CD14-positive monocyte (primary cell): Measurements from ENCODE around the gene MKI67. TPM values are rescaled to one million over a fixed set of nuclear protein-coding genes. Genes with fewer than 3 reads are reported as not detected.
"Not testable (repeated sequence)": the region's sequence is repeated elsewhere in the genome, so short reads cannot be mapped to it uniquely, and the experiment has no call there.

Source experiments
- DNase-seq, 3 donors: peaks; one replicate each; pipeline ENCODE4 v3.0.0-alpha.2; 2011 to 2022
- H2AFZ ChIP-seq: 2 replicates; pipeline ENCODE4 v1.6.0; 2012; ENCODE audit warnings: mild to moderate bottlenecking, low read depth, low read length, inconsistent platforms; ENCODE audit not compliant: insufficient read depth, poor library complexity, severe bottlenecking
- H3K27ac ChIP-seq, 2 donors: 1 replicate in 1 of 2; 2 replicates in 1 of 2; pipeline ENCODE4 v1.5.1; 2012 to 2013; ENCODE audit warnings: low read length in 2 of 2, control low read depth in 1 of 2, inconsistent platforms in 1 of 2, low read depth in 1 of 2, mild to moderate bottlenecking in 1 of 2
- H3K27me3 ChIP-seq, 2 donors: one replicate each; pipeline versions ENCODE4 v1.6.0 to v1.6.1; 2011 to 2013; ENCODE audit warnings: low read length in 2 of 2; ENCODE audit not compliant: control insufficient read depth in 2 of 2, insufficient read depth in 2 of 2
- H3K36me3 ChIP-seq, 2 donors: replicated peaks in 1 of 2; 1 replicate in 1 of 2; 2 replicates in 1 of 2; pipeline versions ENCODE4 v1.5.1 to v1.6.1; 2012 to 2013; ENCODE audit warnings: low read length in 2 of 2, control low read depth in 1 of 2, inconsistent platforms in 1 of 2, mild to moderate bottlenecking in 1 of 2; ENCODE audit not compliant: insufficient read depth in 2 of 2, control insufficient read depth in 1 of 2
- H3K4me1 ChIP-seq, 2 donors: 1 replicate in 1 of 2; 2 replicates in 1 of 2; pipeline versions ENCODE4 v1.5.1 to v1.6.1; 2012 to 2013; ENCODE audit warnings: low read length in 2 of 2, control low read depth in 1 of 2, inconsistent platforms in 1 of 2, mild to moderate bottlenecking in 1 of 2, moderate library complexity in 1 of 2; ENCODE audit not compliant: insufficient read depth in 2 of 2, control insufficient read depth in 1 of 2
- H3K4me2 ChIP-seq: replicated peaks from 2 replicates; pipeline ENCODE3; 2012; ENCODE audit warnings: low read length, moderate library complexity, mild to moderate bottlenecking; ENCODE audit not compliant: poor library complexity, severe bottlenecking; ENCODE audit errors: extremely low read depth
- H3K4me3 ChIP-seq, 3 experiments: fragments of 200-600 bp in 1 of 3; sonication (generic) in 1 of 3; replicated peaks in 1 of 3; 1 replicate in 2 of 3; 2 replicates in 1 of 3; pipeline ENCODE4 v1.5.1; 2011 to 2013; ENCODE audit warnings: low read length in 3 of 3, mild to moderate bottlenecking in 3 of 3, control low read depth in 2 of 3, low read depth in 2 of 3, inconsistent platforms in 1 of 3, moderate library complexity in 1 of 3
- H3K79me2 ChIP-seq: 2 replicates; pipeline ENCODE4 v1.6.0; 2012; ENCODE audit warnings: mild to moderate bottlenecking, control low read depth, inconsistent platforms, low read length, moderate library complexity; ENCODE audit not compliant: insufficient read depth
- H3K9ac ChIP-seq: 2 replicates; pipeline ENCODE4 v1.6.0; 2017; ENCODE audit warnings: low read length, mild to moderate bottlenecking; ENCODE audit not compliant: insufficient read depth, poor library complexity, severe bottlenecking
- H3K9me3 ChIP-seq, 2 donors: replicated peaks in 1 of 2; 1 replicate in 1 of 2; 2 replicates in 1 of 2; pipeline versions ENCODE4 v1.5.1 to v1.6.1; 2012 to 2013; ENCODE audit warnings: low read length in 2 of 2, control low read depth in 1 of 2; ENCODE audit not compliant: control insufficient read depth in 1 of 2, insufficient read depth in 1 of 2
- H4K20me1 ChIP-seq: 2 replicates; pipeline ENCODE4 v1.6.0; 2012; ENCODE audit warnings: mild to moderate bottlenecking, low read length, control low read depth, moderate library complexity; ENCODE audit not compliant: insufficient read depth
- H3K27ac Mint-ChIP-seq, 7 donors: one replicate each; pipeline ENCODE4 v1.8.0; 2020; ENCODE audit warnings: mild to moderate bottlenecking in 7 of 7, mixed read lengths in 7 of 7, moderate library complexity in 6 of 7, inconsistent platforms in 2 of 7
- H3K27me3 Mint-ChIP-seq, 3 donors: one replicate each; pipeline ENCODE4 v1.8.0; 2021 to 2022; ENCODE audit warnings: low read depth in 3 of 3, mild to moderate bottlenecking in 3 of 3, mixed read lengths in 3 of 3, moderate library complexity in 3 of 3, inconsistent platforms in 1 of 3
- H3K36me3 Mint-ChIP-seq, 2 donors: one replicate each; pipeline ENCODE4 v1.8.0; 2020; ENCODE audit warnings: mixed read lengths in 2 of 2, inconsistent platforms in 1 of 2, mild to moderate bottlenecking in 1 of 2
- H3K4me1 Mint-ChIP-seq: one replicate; pipeline ENCODE4 v1.8.0; 2020; ENCODE audit warnings: mild to moderate bottlenecking, mixed read lengths
- H3K4me3 Mint-ChIP-seq, 2 donors: one replicate each; pipeline ENCODE4 v1.8.0; 2020; ENCODE audit warnings: mild to moderate bottlenecking in 2 of 2, mixed read lengths in 2 of 2, moderate library complexity in 1 of 2
- H3K9me3 Mint-ChIP-seq, 7 donors: one replicate each; pipeline ENCODE4 v1.8.0; 2020 to 2022; ENCODE audit warnings: mixed read lengths in 7 of 7, mild to moderate bottlenecking in 6 of 7, moderate library complexity in 6 of 7, inconsistent platforms in 2 of 7
- WGBS: methylation state at CpG from one replicate; pipeline ENCODE4 v1.1.5; 2013; ENCODE audit warnings: missing lambda C conversion rate; ENCODE audit not compliant: insufficient coverage; 5-methylcytosine and 5-hydroxymethylcytosine counted together
- intact Hi-C, 2 donors: fragments of 100-400 bp; cut with micrococcal nuclease; formaldehyde crosslinking; loops; one replicate each; pipeline versions ENCODE4 v1.15.0 to v1.15.1; 2023
- polyA plus RNA-seq, 3 donors: library from polyadenylated mRNA; depleted of rRNA in 1 of 3; unstranded in 2 of 3; stranded (reverse) in 1 of 3; fragments of 300-500 nt in 2 of 3; fragments of >200 nt in 1 of 3; fragmentation: Illumina TruSeq in 2 of 3; gene quantifications; 1 replicate in 2 of 3; 2 replicates in 1 of 3; pipeline ENCODE4 v1.2.3, GENCODE V29; 2012 to 2021
- TF ChIP-seq, protein P1 (sequence below): fragments of 200-600 bp; IDR thresholded peaks from one replicate; pipeline ENCODE4 v1.8.0; 2022; ENCODE audit warnings: antibody characterized with exemption, mild to moderate bottlenecking

MKI67 gene
- polyA plus RNA-seq, 3 donors: 0.02 to 0.05 TPM; not detected in 1

DNA sequence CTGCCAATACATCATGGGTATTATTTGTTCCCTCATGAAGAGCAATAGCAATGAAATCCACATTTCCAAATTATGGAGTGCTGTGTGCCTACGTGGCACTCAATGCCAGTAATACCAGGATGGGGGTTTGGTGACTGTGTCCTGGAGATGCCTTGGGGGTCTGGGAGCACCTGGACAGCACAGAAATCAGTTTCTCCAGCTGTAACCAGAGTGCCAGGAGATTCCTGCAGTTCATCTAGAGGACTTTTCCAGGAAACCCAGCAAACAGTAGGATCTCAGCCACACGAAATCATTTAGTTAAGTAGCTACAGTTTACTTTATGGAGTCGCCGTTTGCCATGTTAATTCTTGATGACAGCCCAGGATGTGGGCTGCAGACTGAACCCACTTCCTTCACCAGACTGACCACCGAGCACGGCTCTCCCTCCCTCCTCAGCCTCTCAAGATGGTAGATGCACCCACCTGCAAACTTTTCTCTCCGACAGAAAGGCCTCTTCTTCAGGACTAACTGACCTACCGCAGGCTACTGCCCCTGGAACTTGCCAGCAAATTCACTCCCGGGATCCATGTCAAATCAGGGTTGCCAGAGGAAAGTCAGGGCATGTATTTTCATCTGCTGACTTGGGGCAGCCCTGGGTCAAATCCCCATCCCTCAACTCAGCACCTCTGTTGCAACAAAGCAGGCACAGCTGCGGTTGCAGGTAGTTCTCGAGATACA lies 30.3 kb downstream of the MKI67 start:
- Histone ChIP-seq H3K36me3 (peaks cover 27 to 55% of the 10 kb centered on the region in 2 donors), H3K9ac (no peak overlapping the region), H4K20me1 (no peaks in the 10 kb centered on the region), H3K4me2 (no peak overlapping the region), H3K4me1 (no peaks in the 10 kb centered on the region), H3K9me3 (no peaks in the 10 kb centered on the region), H3K27ac (no peak overlapping the region), H3K4me3 (no peak overlapping the region), H2AFZ (no peak overlapping the region), H3K79me2 (peaks cover 37% of the 10 kb centered on the region), H3K27me3 (no peaks in the 10 kb centered on the region)
- Mint-ChIP-seq H3K9me3 (no peaks in the 10 kb centered on the region), H3K27me3 (peaks cover 0 to 3% (median 2%) of the 10 kb centered on the region in 3 donors), H3K4me1 (peaks cover 11% of the 10 kb centered on the region), H3K36me3 (peaks cover 41 to 45% of the 10 kb centered on the region in 2 donors), H3K27ac (peak overlapping the region in 4 of 7 donors; percentile 13 to 71 (median 46)), H3K4me3 (no peak overlapping the region)
- TF ChIP-seq, protein P1, sequence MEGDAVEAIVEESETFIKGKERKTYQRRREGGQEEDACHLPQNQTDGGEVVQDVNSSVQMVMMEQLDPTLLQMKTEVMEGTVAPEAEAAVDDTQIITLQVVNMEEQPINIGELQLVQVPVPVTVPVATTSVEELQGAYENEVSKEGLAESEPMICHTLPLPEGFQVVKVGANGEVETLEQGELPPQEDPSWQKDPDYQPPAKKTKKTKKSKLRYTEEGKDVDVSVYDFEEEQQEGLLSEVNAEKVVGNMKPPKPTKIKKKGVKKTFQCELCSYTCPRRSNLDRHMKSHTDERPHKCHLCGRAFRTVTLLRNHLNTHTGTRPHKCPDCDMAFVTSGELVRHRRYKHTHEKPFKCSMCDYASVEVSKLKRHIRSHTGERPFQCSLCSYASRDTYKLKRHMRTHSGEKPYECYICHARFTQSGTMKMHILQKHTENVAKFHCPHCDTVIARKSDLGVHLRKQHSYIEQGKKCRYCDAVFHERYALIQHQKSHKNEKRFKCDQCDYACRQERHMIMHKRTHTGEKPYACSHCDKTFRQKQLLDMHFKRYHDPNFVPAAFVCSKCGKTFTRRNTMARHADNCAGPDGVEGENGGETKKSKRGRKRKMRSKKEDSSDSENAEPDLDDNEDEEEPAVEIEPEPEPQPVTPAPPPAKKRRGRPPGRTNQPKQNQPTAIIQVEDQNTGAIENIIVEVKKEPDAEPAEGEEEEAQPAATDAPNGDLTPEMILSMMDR: no peak
- 29% methylated on average over 7 of the region's 11 CpGs for WGBS
- intact Hi-C loops: no loop called here
- no peak for DNase-seq

DNA sequence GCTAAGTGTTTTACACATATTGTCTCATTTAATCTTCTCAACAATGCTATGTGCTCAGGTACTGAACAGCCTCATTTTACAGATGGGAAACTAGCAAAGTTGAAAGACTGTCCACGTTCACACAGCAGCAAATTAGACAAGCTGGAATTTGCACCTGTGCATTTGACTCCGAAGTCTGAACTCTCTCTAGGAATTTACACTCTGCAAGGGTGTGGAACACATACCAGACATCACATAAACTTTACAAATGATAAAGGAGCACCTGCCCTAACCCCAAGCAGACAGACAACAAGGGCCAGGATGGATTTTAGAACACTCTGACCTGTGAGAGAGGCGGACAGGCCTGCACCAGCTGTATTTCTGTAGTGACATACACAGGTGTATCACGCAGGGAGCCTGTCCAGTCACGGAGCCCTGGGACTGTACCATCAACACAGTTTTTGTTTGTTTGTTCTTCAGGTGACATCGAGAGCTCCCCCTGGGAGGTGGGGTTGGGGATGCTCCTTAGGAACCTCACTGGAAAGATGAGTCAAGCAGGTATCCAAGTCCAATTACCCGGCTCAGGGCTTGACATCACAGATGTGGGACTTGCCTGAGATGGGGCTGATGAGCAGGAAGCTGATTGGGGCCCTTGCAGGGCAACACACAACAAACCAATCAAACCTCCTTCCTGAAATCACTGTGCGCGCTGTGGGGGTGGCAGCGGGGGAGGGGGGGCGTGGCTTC lies 31.0 kb downstream of the MKI67 start:
- H3K27ac Mint-ChIP-seq: peak overlapping the region in 3 of 7 donors; percentile 32 to 42 (median 40)
- peaks cover 36 to 40% of the 10 kb centered on the region in 2 donors for H3K36me3 Mint-ChIP-seq
- Histone ChIP-seq H3K79me2 (peaks cover 30% of the 10 kb centered on the region), H4K20me1 (no peaks in the 10 kb centered on the region), H3K4me1 (no peaks in the 10 kb centered on the region), H3K27me3 (no peaks in the 10 kb centered on the region), H3K9ac (no peak overlapping the region), H3K36me3 (peaks cover 20 to 48% of the 10 kb centered on the region in 2 donors), H3K9me3 (no peaks in the 10 kb centered on the region), H3K4me2 (no peak overlapping the region), H3K4me3 (no peak overlapping the region), H3K27ac (no peak overlapping the region), H2AFZ (no peak overlapping the region)
- H3K4me1 Mint-ChIP-seq: peaks cover 11% of the 10 kb centered on the region
- H3K4me3 Mint-ChIP-seq: no peak overlapping the region
- TF ChIP-seq, protein P1: no peak
- WGBS: 96% methylated on average over 5 of the region's 11 CpGs
- H3K9me3 Mint-ChIP-seq: no peaks in the 10 kb centered on the region
- intact Hi-C loops: no loop called here
- no peak for DNase-seq
- peaks cover 0 to 5% (median 2%) of the 10 kb centered on the region in 3 donors for H3K27me3 Mint-ChIP-seq

DNA sequence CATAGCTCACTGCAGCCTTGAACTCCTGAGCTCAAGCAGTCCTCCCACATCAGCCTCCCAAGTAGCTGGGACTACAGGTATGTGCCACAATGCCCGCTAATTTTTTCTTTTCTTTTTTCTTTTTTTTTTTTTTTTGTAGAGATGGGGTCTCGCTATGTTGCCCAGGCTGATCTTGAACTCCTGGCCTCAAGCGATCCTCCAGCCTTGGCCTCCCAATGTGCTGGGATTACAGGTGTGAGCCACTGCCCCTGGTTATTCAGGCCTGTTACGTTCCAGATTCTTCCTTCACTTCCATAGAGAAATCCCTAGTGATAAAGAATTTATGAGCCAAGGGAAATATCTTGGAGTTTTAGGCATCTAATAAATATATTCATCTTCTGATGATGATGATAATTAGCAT lies 31.6 kb downstream of the MKI67 start:
- H3K27ac ChIP-seq, intact Hi-C loops, H3K9ac ChIP-seq, H3K4me3 Mint-ChIP-seq, H2AFZ ChIP-seq, H3K27me3 ChIP-seq, H3K27ac Mint-ChIP-seq, H3K27me3 Mint-ChIP-seq, DNase-seq, H3K4me3 ChIP-seq, H3K4me1 ChIP-seq, H3K9me3 ChIP-seq, H4K20me1 ChIP-seq, H3K4me2 ChIP-seq, H3K9me3 Mint-ChIP-seq, H3K4me1 Mint-ChIP-seq: not testable (repeated sequence)
- peaks cover 30 to 35% of the 10 kb centered on the region in 2 donors for H3K36me3 Mint-ChIP-seq
- Histone ChIP-seq H3K79me2 (peaks cover 24% of the 10 kb centered on the region), H3K36me3 (peaks cover 14 to 42% of the 10 kb centered on the region in 2 donors)
- WGBS: no CpG with 5 or more reads among the region's 4 CpGs
